Measurements from ENCODE around the gene CRIM1. TPM values are rescaled to one million over a fixed set of nuclear protein-coding genes. Genes with fewer than 3 reads are reported as not detected.

Gene CRIM1
- total and polyA plus RNA-seq, 7 donors = 10.2 to 68.1 (median 53.1) TPM

GRCh38 chr2:36348721-36349120 is 6.9 kb upstream of the CRIM1 start:
- Histone ChIP-seq H3K4me1 (peaks cover 6% of the 10 kb centered on the region), H3K27me3 (ENCODE audit: insufficient read depth in 3 of 3, low read length in 2 of 3) (no peaks in the 10 kb centered on the region), H3K9me3 (no peaks in the 10 kb centered on the region), H3K27ac (no peak overlapping the region), H3K36me3 (ENCODE audit: insufficient read depth in 1 of 2, low read depth in 1 of 2) (no peaks in the 10 kb centered on the region), H3K4me3 (no peak overlapping the region)
- intact Hi-C loops (cut with DNase I) = no loop called here
- WGBS, 3 donors = 79 to 82% (median 80%) methylated on average over 2 of the region's 2 CpGs
- TF ChIP-seq, protein P1, sequence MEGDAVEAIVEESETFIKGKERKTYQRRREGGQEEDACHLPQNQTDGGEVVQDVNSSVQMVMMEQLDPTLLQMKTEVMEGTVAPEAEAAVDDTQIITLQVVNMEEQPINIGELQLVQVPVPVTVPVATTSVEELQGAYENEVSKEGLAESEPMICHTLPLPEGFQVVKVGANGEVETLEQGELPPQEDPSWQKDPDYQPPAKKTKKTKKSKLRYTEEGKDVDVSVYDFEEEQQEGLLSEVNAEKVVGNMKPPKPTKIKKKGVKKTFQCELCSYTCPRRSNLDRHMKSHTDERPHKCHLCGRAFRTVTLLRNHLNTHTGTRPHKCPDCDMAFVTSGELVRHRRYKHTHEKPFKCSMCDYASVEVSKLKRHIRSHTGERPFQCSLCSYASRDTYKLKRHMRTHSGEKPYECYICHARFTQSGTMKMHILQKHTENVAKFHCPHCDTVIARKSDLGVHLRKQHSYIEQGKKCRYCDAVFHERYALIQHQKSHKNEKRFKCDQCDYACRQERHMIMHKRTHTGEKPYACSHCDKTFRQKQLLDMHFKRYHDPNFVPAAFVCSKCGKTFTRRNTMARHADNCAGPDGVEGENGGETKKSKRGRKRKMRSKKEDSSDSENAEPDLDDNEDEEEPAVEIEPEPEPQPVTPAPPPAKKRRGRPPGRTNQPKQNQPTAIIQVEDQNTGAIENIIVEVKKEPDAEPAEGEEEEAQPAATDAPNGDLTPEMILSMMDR (IDR thresholded peaks at IDR 0.05) = no peak
- ATAC-seq (no peak), DNase-seq (no peak)

DNA sequence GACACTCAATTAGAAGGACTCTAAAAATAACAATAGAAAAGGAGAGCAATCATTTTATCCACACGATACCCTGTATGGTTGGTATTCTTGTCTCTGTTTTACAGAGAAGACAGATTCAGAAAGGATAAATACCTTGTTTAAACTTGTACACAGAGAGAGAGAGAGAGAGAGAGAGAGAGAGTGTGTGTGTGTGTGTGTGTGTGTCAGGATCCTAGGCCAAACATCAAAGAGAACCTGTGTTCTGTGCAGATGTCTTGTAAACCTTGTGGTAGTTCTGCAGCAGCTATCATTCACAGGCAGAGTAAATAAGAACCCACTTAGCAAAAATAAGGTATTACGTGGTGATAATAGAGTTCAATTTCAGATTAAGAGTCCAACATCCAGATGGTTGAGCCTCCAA is 4.3 kb upstream of the CRIM1 start:
- TF ChIP-seq, protein P1 (IDR thresholded peaks at IDR 0.05) = no peak
- intact Hi-C loops (cut with DNase I) = loop anchor here (2.0 to 10.0 kb wide), 4 partner anchors 106 to 431 kb away; partner anchors contain the start of gene FEZ2 (in 1 of the 2)

GRCh38 chr2:36351736-36352349 is 3.7 kb upstream of the CRIM1 start:
- no peak for ATAC-seq
- Histone ChIP-seq H3K27ac (no peak overlapping the region), H3K36me3 (ENCODE audit: insufficient read depth in 1 of 2, low read depth in 1 of 2) (no peaks in the 10 kb centered on the region), H3K4me1 (peaks cover 7% of the 10 kb centered on the region), H3K9me3 (no peaks in the 10 kb centered on the region), H3K4me3 (no peak overlapping the region), H3K27me3 (ENCODE audit: insufficient read depth in 3 of 3, low read length in 2 of 3) (no peaks in the 10 kb centered on the region)
- DNase-seq = no peak
- TF ChIP-seq, protein P1 (IDR thresholded peaks at IDR 0.05) = peak; percentile 63
- WGBS, 3 donors = 24 to 27% (median 25%) methylated on average over 10 of the region's 10 CpGs
- intact Hi-C loops (cut with DNase I) = loop anchor here (2.0 to 10.0 kb wide), 4 partner anchors 105 to 430 kb away; partner anchors contain the start of gene FEZ2 (in 1 of the 2)

More for the DNA sequence above, 4.3 kb upstream of the CRIM1 start:
- peaks cover 7% of the 10 kb centered on the region for H3K4me1 ChIP-seq
- no peak overlapping the region for H3K4me3 ChIP-seq
- no peaks in the 10 kb centered on the region for H3K36me3 ChIP-seq (ENCODE audit: insufficient read depth in 1 of 2, low read depth in 1 of 2)
- no peaks in the 10 kb centered on the region for H3K27me3 ChIP-seq (ENCODE audit: insufficient read depth in 3 of 3, low read length in 2 of 3)
- DNase-seq (no peak), ATAC-seq (no peak)
- no peak overlapping the region for H3K27ac ChIP-seq
- 94 to 96% (median 95%) methylated on average over 2 of the region's 2 CpGs for WGBS, 3 donors
- H3K9me3 ChIP-seq = no peaks in the 10 kb centered on the region

- TF ChIP-seq, protein P1 (IDR thresholded peaks at IDR 0.05) = peak; percentile 17
- ATAC-seq (no peak), DNase-seq (no peak)
Measured at GRCh38 chr2:36352701-36353100, 2.9 kb upstream of the CRIM1 start.

More at GRCh38 chr2:36352701-36353100, 2.9 kb upstream of the CRIM1 start:
- Histone ChIP-seq H3K27ac (no peak overlapping the region), H3K4me3 (no peak overlapping the region), H3K4me1 (peaks cover 7% of the 10 kb centered on the region), H3K27me3 (ENCODE audit: insufficient read depth in 3 of 3, low read length in 2 of 3) (no peaks in the 10 kb centered on the region), H3K9me3 (no peaks in the 10 kb centered on the region), H3K36me3 (ENCODE audit: insufficient read depth in 1 of 2, low read depth in 1 of 2) (no peaks in the 10 kb centered on the region)
- WGBS, 3 donors = 80 to 85% (median 81%) methylated on average over 3 of the region's 3 CpGs
- intact Hi-C loops (cut with DNase I) = loop anchor here (5.0 to 10.0 kb wide), 3 partner anchors 105 to 430 kb away; partner anchors contain the start of gene FEZ2 (in 1 of the 2)
